BLaER1 treated with 17β-estradiol and CSF1 and Interleukin-3, amounts not matched to agents 10 nM and 100 nM (cell line): Measurements from ENCODE around the gene NTF4.
"Not testable (repeated sequence)": the region's sequence is repeated elsewhere in the genome, so short reads cannot be mapped to it uniquely, and the experiment has no call there.

ENCODE experiments used
- H3K27ac ChIP-seq, 11 experiments: shearing (Covaris generic); formaldehyde crosslinking; 2 replicates each; pipeline ENCODE4 v1.8.1; 2022
- H3K27me3 ChIP-seq, 11 experiments: shearing (Covaris generic); formaldehyde crosslinking; 2 replicates each; pipeline ENCODE4 v1.8.1; 2022
- H3K36me3 ChIP-seq, 11 experiments: shearing (Covaris generic); formaldehyde crosslinking; 2 replicates each; pipeline ENCODE4 v1.8.1; 2022
- H3K4me1 ChIP-seq, 10 experiments: shearing (Covaris generic); formaldehyde crosslinking; 2 replicates each; pipeline ENCODE4 v1.8.1; 2022
- H3K4me2 ChIP-seq, 11 experiments: shearing (Covaris generic); formaldehyde crosslinking; 2 replicates each; pipeline ENCODE4 v1.8.1; 2022
- H3K4me3 ChIP-seq, 10 experiments: shearing (Covaris generic); formaldehyde crosslinking; 2 replicates each; pipeline ENCODE4 v1.8.1; 2022
- H3K9ac ChIP-seq, 11 experiments: shearing (Covaris generic); formaldehyde crosslinking; 2 replicates each; pipeline ENCODE4 v1.8.1; 2022
- H3K9me3 ChIP-seq, 11 experiments: shearing (Covaris generic); formaldehyde crosslinking; replicated peaks in 1 of 11; 2 replicates each; pipeline ENCODE4 v1.8.1; 2022
- H4K20me1 ChIP-seq, 11 experiments: shearing (Covaris generic); formaldehyde crosslinking; 2 replicates each; pipeline ENCODE4 v1.8.1; 2022
- Cebpa-rat ChIP-seq, 11 experiments: shearing (Covaris generic); IDR thresholded peaks; 2 replicates each; pipeline ENCODE4 v1.8.1; 2022

The NTF4 gene

GRCh38 chr19:49019242-49019932, 45.2 kb downstream of the NTF4 start:
- peaks cover 0 to 45% (median 38%) of the 10 kb centered on the region in 11 experiments; a peak in 15 of 22 replicates for H4K20me1 ChIP-seq
- peak overlapping the region; percentile 41 to 66 (median 51); a peak in 18 of 20 replicates for H3K4me3 ChIP-seq
- no peak overlapping the region for H3K27ac ChIP-seq
- H3K27me3 ChIP-seq, result peaks cover 29 to 42% (median 39%) of the 10 kb centered on the region in 11 experiments
- H3K9ac ChIP-seq, result peak overlapping the region in 2 of 11 experiments; percentile 55 to 60; a peak in 3 of 22 replicates
- H3K36me3 ChIP-seq, result peaks cover 20 to 28% (median 21%) of the 10 kb centered on the region in 11 experiments
- peak overlapping the region; percentile 78 to 97 (median 90) for H3K4me2 ChIP-seq
- peaks cover 35 to 51% (median 47%) of the 10 kb centered on the region in 10 experiments for H3K4me1 ChIP-seq
- no peaks in the 10 kb centered on the region for H3K9me3 ChIP-seq
- no peak for TF ChIP-seq Cebpa-rat (IDR thresholded peaks at IDR 0.05)

- peaks cover 0 to 52% (median 41%) of the 10 kb centered on the region in 11 experiments; a peak in 16 of 22 replicates for H4K20me1 ChIP-seq
- H3K27ac ChIP-seq, result not testable (repeated sequence)
- H3K9ac ChIP-seq, result peak overlapping the region in 10 of 11 experiments; percentile 8 to 68 (median 50); a peak in 15 of 22 replicates
Measured at GRCh38 chr19:49018388-49019241, 46.0 kb downstream of the NTF4 start.

GRCh38 chr19:49017666-49018351, 46.8 kb downstream of the NTF4 start:
- H3K4me3 ChIP-seq, result peak overlapping the region; percentile 41 to 66 (median 51)
- peak overlapping the region; percentile 78 to 97 (median 90) for H3K4me2 ChIP-seq
- TF ChIP-seq Cebpa-rat (IDR thresholded peaks at IDR 0.05), result no peak
- H3K27me3 ChIP-seq, result peaks cover 29 to 42% (median 39%) of the 10 kb centered on the region in 11 experiments
- H3K9me3 ChIP-seq, result no peaks in the 10 kb centered on the region
- peaks cover 26 to 44% (median 36%) of the 10 kb centered on the region in 11 experiments for H3K36me3 ChIP-seq
- peaks cover 0 to 57% (median 41%) of the 10 kb centered on the region in 11 experiments; a peak in 16 of 22 replicates for H4K20me1 ChIP-seq
- no peak overlapping the region for H3K27ac ChIP-seq
- peaks cover 35 to 51% (median 47%) of the 10 kb centered on the region in 10 experiments for H3K4me1 ChIP-seq
- H3K9ac ChIP-seq, result peak overlapping the region in 10 of 11 experiments; percentile 8 to 68 (median 54); a peak in 17 of 22 replicates

More at GRCh38 chr19:49018388-49019241, 46.0 kb downstream of the NTF4 start:
- peaks cover 25 to 35% (median 28%) of the 10 kb centered on the region in 11 experiments for H3K36me3 ChIP-seq
- H3K27me3 ChIP-seq, result peaks cover 29 to 42% (median 39%) of the 10 kb centered on the region in 11 experiments
- H3K4me2 ChIP-seq, result peak overlapping the region; percentile 78 to 97 (median 90)
- peaks cover 35 to 51% (median 47%) of the 10 kb centered on the region in 10 experiments for H3K4me1 ChIP-seq
- H3K4me3 ChIP-seq, result peak overlapping the region; percentile 41 to 66 (median 51)
- not testable (repeated sequence) for H3K9me3 ChIP-seq

- Histone ChIP-seq H3K36me3 (peaks cover 33 to 50% (median 43%) of the 10 kb centered on the region in 11 experiments), H4K20me1 (peaks cover 0 to 64% (median 47%) of the 10 kb centered on the region in 11 experiments; a peak in 16 of 22 replicates), H3K4me3 (peak within 1 kb of the TSS; percentile 41 to 66 (median 51)), H3K27me3 (peaks cover 29 to 42% (median 39%) of the 10 kb centered on the region in 11 experiments), H3K9ac (peak within 1 kb of the TSS in 10 of 11 experiments; percentile 8 to 68 (median 54); a peak in 15 of 22 replicates), H3K27ac (no peak within 1 kb of the TSS), H3K4me1 (peaks cover 35 to 51% (median 47%) of the 10 kb centered on the region in 10 experiments), H3K4me2 (peak within 1 kb of the TSS; percentile 78 to 97 (median 90)), H3K9me3 (no peaks in the 10 kb centered on the region)
- no peak for TF ChIP-seq Cebpa-rat (IDR thresholded peaks at IDR 0.05)
Measured at GRCh38 chr19:49017041-49017665, 47.5 kb downstream of the NTF4 start, which contains the start of gene LHB. LHB (minus strand) TSS chr19:49017091; CDS start chr19:49017081, 10 bp downstream.

GRCh38 chr19:49016067-49016839, 48.4 kb downstream of the NTF4 start:
- Histone ChIP-seq H3K9me3 (no peaks in the 10 kb centered on the region), H3K36me3 (peaks cover 42 to 59% (median 52%) of the 10 kb centered on the region in 11 experiments), H3K4me1 (peaks cover 29 to 42% (median 40%) of the 10 kb centered on the region in 10 experiments), H3K27me3 (peaks cover 29 to 42% (median 39%) of the 10 kb centered on the region in 11 experiments), H3K9ac (no peak overlapping the region), H4K20me1 (peaks cover 0 to 73% (median 49%) of the 10 kb centered on the region in 11 experiments; a peak in 16 of 22 replicates), H3K4me2 (no peak overlapping the region), H3K27ac (no peak overlapping the region), H3K4me3 (no peak overlapping the region)
- no peak for TF ChIP-seq Cebpa-rat (IDR thresholded peaks at IDR 0.05)

GRCh38 chr19:49014870-49015255, 49.8 kb downstream of the NTF4 start:
- H4K20me1 ChIP-seq, result peaks cover 0 to 84% (median 49%) of the 10 kb centered on the region in 11 experiments; a peak in 16 of 22 replicates
- H3K4me1 ChIP-seq, result peaks cover 18 to 29% (median 27%) of the 10 kb centered on the region in 10 experiments
- no peak overlapping the region for H3K27ac ChIP-seq
- no peak overlapping the region for H3K4me2 ChIP-seq
- no peaks in the 10 kb centered on the region for H3K9me3 ChIP-seq
- TF ChIP-seq Cebpa-rat (IDR thresholded peaks at IDR 0.05), result no peak
- H3K36me3 ChIP-seq, result peaks cover 54 to 72% (median 65%) of the 10 kb centered on the region in 11 experiments
- peaks cover 28 to 32% (median 30%) of the 10 kb centered on the region in 11 experiments for H3K27me3 ChIP-seq
- no peak overlapping the region for H3K4me3 ChIP-seq
- H3K9ac ChIP-seq, result no peak overlapping the region

GRCh38 chr19:49014123-49014869, 50.3 kb downstream of the NTF4 start:
- no peak overlapping the region for H3K27ac ChIP-seq
- no peak overlapping the region for H3K4me2 ChIP-seq
- no peak for TF ChIP-seq Cebpa-rat (IDR thresholded peaks at IDR 0.05)
- H3K4me1 ChIP-seq, result peaks cover 15 to 23% (median 22%) of the 10 kb centered on the region in 10 experiments
- no peaks in the 10 kb centered on the region for H3K9me3 ChIP-seq
- peaks cover 0 to 90% (median 49%) of the 10 kb centered on the region in 11 experiments; a peak in 16 of 22 replicates for H4K20me1 ChIP-seq
- no peak overlapping the region for H3K4me3 ChIP-seq
- peaks cover 60 to 78% (median 71%) of the 10 kb centered on the region in 11 experiments for H3K36me3 ChIP-seq
- H3K27me3 ChIP-seq, result peaks cover 23 to 26% (median 24%) of the 10 kb centered on the region in 11 experiments
- H3K9ac ChIP-seq, result no peak overlapping the region
